GM15510 (cell line): Measurements from ENCODE around the gene MICA.

Experiments used
- POLR2A ChIP-seq: IDR thresholded peaks from 3 replicates; pipeline ENCODE4 v1.6.1; 2011; ENCODE audit warnings: borderline replicate concordance; ENCODE audit not compliant: insufficient read length; ENCODE audit errors: extremely low read depth

The MICA gene

DNA sequence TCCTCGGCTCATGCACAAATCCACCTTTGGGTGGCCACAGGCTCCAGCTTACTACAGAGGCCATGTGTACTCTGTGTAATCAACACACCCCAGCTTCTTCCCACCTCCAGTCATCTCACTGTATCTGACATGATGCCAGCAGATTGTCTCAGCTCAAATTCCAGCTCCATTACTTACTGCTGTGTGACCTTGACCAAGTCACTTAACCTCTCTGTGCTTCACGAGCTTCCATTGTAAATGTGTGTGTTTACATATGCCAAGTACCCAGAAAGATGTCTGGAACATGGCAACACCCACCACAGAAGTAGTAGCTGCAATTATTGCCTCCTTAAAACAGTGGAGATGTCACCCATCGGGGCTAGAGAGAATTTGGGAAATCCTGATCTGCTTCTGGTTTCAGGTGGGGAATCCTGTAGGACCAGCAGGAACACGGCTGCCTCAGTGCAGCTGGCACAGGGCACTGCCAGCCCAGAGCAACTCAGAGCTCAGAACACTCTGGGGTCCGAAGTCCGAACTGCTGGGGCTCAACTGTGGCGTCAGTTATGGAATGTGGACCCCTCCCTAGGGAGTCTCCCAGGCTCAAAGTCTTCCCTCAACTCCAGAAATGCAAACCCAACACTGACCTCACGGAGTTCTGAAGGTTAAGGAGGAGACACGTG is 25.2 kb upstream of the MICA start:
- TF ChIP-seq POLR2A = no peak

DNA sequence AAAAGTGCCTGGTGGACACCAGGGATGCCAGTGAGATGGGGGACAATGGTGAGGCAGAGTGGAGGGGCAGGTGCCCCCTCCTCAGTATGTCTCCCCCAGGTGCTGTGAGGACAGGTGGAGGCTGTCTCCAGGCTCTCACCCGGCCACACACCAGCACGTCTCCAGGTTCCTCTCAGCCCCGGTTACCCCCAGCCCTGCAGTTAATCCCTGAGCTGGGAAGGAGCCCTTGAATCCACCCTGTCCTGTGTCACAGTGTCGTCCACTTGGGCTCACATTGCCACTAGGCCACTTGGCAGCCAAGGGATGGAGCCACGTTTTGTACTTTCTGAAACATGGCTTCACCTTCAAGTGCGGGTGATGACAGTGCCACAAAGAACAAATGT is 24.7 kb upstream of the MICA start:
- no peak for TF ChIP-seq POLR2A

DNA sequence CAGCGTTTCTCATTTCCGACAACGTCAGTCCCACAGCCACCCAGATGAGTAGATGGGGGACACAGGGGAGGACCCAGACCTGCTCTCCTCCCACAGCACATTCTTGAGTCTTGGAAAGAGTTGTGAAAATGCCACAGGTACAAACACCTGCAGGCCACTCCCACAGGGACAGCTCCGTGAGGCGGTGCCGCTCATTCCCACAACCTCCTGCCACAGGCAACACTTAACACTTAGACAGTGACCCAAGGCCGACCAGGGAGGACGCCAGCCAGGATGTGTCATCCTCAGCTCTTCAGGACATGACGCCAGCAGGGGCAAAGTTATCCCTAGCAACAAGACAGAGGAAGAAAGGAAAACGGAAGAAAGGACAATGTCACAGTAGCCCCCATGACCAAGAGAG is 23.5 kb upstream of the MICA start:
- no peak for TF ChIP-seq POLR2A

DNA sequence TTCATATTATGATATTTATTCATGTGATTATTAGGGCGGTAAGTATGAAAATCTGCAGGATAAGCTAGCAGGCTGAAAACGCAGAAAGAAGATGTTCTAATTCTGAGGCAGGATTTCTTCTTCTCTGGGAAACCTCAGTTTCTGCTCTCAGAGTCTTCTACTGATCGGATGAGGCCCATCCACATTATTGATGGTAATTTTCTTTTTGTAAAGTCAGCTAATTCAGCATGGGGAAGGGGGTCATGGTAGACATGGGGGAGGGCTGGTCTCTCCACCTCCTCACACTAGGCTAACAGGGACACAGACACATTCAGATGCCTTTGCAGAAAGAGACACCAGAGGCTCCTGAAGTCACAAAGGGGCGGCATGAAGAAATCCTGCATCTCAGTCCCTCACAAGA is 21.7 kb upstream of the MICA start:
- no peak for TF ChIP-seq POLR2A

DNA sequence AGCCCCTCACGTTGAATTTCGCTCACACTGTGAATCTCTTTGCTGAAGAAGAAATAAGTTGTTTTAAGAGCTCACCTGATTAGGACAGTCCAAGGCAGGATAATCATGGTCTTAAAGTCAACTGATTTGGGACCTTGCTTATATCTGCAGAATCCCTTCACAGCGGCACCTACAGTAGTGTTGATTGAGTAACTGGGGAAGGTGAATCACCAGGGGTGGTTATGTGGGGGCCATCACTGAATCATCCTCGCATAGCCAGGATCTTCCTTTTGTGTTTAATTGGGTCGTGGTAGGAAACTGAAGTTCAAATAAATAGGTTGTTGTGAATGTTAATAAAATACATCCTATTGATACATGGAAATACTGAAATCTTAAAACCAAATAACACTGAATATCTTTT is 20.2 kb upstream of the MICA start:
- TF ChIP-seq POLR2A = no peak

DNA sequence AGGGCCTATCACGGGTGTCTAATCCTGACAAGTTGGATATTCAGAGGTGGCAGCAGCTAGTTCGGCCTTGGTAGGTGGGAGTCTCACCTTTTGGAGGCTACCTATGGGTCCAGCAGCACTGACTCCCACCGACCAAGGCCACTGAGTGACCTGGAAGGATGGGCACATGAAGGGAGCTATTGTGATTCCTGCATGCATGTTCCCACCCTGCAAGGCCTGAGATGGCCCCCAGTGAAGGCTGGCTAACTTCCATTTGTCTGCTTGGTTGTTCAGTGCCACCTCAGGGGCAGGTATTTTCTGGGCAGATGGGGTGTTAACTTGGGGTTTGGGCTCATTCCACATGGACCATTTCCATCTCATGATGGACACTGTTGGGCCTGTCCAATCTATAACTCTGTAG is 18.4 kb upstream of the MICA start:
- TF ChIP-seq POLR2A = no peak

DNA sequence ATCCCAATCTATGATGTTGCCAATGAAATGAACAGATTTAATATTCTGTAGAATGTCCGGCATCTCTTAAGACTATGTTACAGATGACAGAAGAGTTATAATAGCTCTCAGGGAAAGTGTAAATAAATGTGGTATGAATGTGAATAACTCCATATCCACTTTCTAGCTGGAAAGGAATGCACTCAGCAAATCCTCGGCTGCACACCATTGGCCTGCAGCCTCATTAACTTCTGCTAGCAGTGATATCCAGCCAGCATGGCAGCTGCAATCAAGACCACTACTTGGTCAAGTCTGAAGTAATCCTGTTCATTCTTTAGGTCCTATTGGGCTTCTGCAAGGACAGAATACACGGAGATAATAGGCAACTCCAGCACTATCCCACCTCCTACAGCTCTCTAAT is 17.3 kb upstream of the MICA start:
- TF ChIP-seq POLR2A = no peak

DNA sequence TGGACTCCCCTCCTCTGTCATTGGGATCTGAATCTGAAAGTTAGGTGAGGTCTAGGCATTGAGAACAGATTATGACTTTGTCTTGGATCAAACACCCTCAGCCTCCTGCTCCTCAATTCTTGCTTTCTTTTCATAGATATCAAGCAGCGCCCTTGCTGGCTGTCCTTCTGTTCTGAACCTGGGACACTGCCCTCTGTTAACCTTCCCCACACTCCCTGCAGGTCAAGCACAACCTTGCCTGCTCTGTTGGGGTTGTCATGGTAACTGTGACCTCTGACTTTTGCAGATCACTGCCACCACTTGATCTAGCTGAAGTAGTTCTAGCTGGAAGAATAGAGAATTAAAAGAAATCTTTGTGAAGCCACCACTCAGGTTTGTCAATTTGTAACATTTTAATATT is 16.4 kb upstream of the MICA start:
- no peak for TF ChIP-seq POLR2A

DNA sequence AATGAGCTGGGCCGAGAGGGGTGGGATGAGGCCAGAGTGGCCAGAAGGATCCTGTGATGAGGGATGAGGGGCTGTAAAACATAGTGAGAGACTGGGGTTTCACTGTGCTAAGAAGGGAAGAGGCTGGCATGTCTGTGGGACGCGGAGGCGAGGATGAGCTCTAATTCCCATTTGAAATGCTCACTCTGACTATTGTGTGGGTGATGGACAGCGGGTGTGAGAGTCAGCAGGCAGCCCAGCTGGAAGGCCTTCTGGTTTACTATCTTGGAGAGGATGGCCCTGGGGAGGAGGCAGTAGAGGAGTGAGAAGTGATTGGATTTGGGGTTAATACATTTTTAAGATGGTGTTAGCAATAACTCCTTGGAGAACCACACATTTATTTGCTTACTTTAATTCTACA is 9.5 kb upstream of the MICA start:
- no peak for TF ChIP-seq POLR2A

DNA sequence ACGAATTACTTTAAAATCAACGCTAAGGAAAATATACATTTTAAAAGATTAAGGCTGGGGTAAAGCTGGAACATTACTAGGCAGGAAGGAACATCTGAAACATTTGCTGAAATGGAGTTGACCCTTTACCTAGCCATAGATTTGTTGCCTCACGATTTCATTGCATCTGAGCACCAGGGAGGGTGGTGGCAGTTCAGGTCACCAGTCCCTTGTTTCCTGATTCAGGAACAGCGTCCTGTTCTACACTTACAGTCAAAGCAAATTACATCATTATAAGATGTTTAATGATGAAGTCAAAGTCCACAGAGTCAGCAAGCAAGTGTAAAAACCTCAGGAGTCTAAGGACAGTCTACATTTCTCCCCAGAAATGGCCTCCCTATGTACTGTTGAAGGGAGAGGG is 9.0 kb upstream of the MICA start:
- TF ChIP-seq POLR2A = no peak

DNA sequence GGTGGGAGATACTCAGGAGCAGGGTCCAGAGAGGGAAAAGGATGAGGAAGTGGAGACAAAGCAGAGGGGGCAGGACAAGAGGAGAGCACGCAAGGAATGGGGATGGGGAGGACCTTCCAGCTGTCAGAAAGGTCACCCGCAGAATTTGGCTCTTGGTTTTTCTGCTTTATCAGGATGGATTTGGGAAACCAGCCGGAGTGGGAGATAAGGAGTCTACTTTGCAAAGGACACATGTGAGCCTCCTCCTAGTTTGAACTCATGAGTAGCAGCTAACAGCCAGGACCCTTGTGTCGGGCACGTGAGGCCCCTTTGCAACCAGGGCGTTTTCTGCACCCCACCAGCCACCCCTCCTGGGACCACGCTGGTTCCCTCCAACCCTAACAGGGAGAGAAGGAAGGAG is 7.6 kb upstream of the MICA start:
- no peak for TF ChIP-seq POLR2A

DNA sequence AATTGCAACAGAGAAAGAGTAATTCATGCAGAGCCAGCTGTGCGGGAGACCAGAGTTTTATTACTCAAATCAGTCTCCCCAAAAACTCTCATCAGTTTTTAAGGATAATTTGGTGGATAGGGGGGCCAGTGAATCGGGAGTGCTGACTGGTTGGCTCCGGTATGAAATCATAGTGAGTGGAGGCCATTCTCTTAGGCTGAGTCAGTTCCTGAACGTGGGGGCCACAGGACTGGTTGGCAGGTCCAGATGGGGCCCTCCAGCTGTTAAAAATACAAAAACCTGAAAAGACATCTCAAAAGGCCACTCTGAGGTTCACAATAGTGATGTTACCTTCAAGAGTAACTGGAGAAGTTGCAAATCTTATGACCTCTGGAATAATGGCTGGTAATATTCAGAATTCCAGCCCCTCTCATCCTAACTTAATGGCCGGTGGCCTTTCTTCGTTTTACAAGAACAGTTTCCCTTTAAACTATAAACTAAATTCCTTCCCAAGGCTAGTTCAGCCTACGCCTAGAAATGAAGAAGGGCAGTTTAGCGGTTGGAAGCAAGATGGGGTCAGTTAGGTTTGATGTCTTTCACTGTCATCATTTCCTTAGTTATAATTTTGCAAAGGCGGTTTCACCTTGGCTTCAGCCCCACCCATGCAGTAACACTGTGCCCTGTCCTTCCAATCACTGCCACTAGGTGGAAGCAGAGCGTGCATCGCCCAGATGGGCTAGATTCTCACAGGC is 6.8 kb upstream of the MICA start:
- no peak for TF ChIP-seq POLR2A

DNA sequence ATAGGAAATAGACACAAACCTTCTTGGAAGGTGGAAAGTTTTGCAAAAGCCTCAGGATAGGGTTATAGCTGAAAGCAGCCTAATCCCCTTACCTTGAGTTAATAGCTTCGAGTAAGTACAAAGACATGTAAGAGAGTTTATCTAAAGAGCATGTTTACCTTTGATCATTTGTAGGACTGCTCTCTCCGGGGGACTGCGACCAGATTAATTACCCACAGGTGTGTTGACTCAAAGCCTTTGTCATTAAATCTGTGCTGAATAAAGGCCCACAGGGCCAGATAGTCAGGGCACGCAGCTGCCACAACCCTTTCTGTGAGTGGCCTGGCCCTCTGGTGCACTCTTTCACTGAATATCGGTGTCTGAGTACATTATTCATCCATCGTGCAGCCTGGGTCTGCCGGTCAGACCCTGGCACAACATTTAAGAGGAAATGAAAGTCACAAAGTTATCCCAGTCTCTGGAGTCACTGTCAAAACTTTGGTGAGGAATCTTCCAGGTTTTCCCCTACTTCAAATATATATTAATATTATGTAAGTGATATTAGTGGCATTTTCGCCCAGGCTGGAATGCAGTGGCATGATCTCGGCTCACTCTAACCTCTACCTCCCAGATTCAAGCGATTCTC is 5.4 kb upstream of the MICA start:
- TF ChIP-seq POLR2A = no peak

DNA sequence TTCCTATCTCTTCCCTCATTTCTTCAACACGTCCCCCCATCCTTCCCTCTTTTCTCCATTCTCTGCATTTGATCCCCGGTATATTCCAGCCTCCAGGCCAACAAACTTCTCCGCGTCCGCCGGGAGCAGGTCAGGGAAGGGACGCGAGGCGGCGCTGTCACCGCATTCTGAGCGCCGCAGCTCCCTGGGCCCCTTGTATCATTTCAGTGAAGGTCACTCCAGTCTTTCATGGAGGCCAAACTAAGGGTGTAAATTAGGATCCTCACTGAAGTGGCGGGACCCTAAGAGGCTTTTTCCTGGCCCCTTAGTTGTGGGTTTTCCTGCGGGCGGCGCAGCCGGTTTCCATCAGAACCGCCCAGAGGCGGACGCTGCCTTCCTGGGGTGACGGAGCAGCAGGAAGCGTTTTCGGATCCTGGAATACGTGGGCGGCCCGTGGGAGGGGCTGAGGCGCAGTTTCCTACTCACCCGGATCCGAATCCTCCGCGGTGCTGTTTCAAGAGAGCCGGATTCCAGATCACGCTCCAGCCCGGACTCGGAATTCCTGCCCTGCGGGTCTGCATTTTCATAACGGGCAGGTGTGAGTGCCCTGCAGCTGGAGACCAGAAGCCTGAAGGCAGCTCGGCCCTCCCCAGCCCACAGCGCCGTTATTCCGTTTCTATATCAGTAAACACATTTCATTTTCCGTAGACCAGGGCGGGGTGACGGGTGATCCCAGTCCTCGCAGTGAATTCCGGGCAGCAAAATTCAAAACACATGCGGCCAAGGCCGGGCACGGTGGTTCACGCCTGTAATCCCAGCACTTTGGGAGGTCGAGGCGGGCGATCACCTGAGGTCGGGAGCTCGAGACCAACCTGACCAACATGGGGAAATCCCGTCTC is 3.6 kb upstream of the MICA start:
- TF ChIP-seq POLR2A = no peak
